GM04503 (cell line): Measurements from ENCODE around the gene BAG1.

Experiments
- DNase-seq: peaks from one replicate; pipeline ENCODE4 v3.0.0-alpha.2; 2012; ENCODE audit warnings: low read depth

The BAG1 gene

DNA sequence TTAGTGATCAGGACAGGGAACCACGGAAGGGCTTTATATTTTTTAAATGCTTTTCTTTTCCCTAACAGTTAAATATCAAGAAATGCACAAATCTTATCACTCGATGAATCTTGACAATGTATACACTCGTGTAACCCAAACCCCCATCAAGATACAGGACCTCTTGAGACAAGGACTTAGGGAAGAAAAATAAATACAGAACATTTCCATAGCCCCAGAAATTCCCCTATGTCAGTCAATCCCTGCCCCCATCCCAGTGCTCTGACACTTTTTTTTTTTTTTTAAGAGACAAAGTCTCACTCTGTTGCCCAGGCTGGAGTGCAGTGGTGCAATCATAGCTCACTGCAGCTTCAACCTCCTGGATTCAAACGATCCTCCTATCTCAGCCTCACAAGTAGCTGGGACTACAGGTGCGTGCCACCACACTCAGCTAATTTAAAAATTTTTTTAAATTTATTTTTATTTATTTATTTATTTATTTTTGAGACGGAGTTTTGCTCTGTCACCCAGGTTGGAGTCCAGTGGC is 21.8 kb downstream of the BAG1 start:
- no peak for DNase-seq

DNA sequence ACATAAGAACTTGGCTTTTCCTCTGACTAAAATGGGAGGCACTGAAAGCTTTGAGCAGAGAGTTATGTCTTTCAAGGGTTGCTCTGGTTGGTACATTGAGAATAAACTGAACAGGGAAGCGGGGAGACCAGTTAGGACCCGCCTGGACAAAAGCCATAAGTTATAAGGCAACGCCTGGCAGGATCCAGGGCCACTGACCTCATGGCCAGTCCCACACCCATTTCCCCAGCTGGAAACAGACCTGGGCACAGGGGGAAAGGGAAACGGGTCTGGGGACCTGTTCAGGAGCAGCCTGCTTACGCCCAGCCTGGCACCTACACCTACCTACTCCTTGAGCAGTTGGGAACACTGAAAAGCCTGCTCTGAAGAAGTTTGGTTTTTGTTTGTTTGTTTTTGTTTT is 23.2 kb downstream of the BAG1 start:
- DNase-seq = no peak

DNA sequence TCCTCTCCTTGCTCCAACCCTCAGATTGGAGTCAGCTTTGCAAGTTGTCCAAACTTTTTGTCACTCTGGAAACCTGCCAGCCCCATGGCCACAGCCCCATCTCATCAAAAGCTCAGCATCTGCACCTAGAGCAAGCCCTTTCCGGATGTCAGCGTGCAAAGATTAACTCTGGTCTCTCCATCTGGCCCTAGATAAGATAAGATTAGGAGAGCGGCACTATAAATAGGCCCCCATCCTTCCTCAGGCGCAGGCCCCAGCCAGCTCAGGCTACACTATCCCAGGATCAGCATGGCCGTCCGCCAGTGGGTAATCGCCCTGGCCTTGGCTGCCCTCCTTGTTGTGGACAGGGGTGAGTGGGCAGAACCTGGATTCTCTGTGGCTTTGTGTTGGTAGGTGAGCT is 24.6 kb downstream of the BAG1 start, which contains the start of gene SPINK4:
TSS of gene SPINK4 (plus strand) at position 247 of the 400 bp plus-strand sequence. CDS start at position 289, 42 bp downstream.
- no peak for DNase-seq

DNA sequence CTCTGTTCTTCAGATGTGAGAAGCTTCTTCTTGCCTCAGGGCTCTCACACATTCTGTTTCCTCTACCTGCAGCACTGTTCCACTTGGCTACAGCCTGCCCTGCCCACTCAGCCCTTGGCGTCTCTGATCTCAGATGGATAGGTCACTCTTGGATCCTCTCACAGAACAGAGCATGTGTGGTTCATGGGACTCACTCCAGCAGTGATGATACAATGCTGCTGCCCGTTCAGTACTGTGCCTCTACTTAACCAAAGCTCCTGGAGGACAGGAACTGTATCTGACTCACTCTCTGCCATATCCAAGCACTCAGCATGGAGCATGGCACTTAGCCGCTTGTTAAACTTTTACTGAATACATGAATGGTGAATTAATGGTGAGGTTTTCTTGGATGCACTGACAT is 27.9 kb downstream of the BAG1 start:
- DNase-seq = no peak

DNA sequence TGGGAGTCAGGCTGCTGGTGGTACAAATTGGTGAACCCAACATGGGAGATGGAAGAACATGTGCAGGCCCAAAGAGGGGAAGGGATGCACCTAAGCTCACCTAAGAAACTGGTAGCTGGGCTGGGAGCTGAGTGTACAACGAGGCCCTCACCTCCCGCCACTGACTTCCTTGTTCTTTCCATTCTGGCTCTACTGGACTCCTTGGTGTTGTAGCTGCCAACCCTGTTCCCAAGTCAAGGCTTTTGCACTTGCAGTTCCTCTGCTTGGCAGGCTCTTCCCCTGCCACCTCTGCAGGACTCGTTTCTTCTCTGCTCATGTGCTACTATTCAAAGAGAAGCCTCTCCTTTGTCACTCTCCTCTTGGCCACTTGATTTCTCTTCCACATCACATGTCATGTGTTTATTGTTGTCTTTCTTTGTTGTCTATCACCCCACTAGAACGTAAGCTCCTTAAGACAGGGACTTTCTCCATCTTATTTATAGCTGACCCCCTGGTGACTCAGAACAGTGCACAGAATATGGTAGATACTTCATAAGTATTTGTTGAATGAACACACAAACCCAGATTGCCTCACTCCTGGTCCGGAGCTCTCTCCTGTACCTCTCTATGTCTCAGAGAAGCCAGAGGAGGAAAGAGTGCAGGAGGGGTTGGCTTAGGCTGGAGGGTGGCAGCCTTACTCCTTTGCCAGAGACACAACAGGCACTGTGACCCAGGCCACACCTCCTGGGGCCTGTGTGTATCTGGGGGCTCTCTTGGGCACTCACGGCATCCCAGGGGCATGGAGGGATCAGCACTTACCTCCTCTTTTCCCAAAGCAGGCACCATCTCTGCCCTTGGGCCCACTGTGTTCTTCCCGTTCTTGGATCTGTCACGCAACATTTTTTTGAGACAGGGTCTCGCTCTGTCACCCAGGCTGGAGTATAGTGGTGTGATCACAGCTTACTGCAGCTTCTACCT is 29.7 kb downstream of the BAG1 start:
- DNase-seq = no peak

DNA sequence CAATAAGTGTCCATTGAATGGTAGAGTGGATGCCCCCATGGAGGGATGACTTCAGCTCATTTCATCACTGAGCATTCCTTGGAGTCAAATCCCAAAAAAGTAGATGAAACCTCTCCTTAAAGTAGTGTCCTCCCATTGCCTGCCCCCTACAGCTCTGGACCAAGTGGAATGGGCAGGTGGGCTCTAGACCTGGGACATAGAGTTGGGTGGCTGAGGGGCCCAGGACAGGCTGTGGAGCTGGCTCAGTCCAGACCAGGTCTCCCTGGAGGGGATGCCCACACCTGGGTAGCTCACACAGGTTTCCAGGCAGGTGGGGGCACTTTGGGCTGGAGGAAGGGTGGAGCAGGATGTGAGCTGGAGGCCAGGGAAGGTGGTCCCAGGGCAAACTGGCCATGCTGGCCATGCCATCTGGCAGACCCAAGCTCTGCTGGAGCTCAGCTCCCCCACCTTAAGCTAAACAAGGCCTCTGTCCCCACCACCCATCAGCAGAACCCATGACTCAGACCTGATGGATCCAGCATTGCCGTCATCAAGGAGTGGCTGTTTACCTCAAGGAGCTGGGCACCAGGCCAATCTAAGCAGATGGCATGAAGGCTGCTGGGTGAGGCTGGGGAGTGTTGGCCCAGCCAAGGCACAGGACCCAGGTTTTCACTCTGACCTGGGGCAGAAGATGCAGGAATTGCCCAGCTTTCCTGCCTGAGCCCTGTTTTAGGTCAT is 30.7 kb downstream of the BAG1 start:
- peak; percentile 53 for DNase-seq

DNA sequence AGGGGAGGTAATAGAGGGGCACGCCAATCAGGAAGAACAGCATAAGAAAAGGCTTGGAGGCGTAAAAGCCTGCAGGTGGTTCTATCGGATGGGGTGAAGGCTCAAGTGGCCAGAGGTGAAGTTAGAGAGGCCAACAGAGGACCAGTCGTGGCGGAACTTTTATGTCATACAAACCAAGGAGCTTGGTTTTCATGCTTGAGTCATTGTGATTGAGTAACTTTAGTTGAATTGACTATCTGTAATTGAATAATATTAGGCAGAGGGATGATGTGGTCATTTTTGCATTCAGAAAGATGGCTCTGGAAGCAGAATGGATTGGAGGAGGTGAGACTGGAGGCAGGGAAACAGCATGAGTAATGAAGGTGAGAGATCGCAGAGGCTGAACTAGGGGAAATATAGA is 31.7 kb downstream of the BAG1 start:
- DNase-seq = no peak

DNA sequence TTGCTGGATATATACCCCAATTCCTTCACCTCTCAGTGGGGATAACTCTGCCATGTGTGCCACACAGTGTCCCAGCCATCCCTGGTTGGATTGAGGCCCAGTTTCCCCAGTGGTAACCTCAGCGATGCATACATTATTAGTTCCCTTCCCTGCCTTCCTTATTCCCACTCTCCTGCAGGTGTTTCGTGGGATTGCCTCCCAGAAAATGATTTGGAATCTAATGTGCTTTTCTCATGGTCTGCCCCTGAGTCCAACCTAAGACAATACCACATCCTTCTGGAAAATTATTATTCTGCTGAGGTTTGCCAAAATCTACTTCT is 32.9 kb downstream of the BAG1 start:
- no peak for DNase-seq

DNA sequence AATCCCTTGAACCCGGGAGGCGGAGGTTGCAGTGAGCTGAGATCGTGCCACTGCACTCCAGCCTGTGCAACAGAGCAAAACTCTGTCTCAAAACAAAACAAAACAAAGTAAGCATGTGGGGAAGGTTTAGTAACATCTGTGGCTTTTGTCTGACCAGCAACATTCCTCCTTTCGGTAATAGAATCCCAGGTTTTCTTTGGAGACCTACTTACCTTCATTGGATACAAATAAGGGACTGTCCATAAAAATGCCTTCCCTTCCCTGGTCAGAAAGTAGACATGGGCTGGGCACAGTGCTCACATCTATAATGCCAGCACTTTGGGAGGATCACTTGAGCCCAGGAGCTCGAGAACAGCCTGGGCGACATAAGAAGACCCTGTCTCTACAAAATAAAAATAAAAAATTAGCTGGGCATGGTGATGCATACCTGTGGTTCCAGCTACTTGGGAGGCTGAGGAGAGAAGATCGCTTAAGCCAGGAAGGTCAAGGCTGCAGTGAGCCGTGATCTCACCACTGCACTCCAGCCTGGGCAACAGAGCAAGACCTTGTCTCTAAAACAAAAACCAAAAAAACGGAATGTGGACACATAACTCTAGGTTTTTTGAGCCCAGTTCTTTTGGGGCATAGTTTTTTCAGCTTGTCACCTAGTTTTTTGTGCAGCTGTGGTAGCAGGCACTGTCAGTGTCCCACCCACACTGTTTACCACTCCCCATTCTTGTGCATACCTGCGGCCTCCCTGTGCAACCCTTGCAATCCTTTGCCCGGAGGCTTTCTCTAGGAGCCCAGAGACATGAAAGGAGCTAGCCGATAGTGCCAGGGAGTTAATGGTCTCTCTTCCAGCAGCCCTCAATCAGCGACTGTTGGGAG is 33.5 kb downstream of the BAG1 start:
- DNase-seq = no peak

DNA sequence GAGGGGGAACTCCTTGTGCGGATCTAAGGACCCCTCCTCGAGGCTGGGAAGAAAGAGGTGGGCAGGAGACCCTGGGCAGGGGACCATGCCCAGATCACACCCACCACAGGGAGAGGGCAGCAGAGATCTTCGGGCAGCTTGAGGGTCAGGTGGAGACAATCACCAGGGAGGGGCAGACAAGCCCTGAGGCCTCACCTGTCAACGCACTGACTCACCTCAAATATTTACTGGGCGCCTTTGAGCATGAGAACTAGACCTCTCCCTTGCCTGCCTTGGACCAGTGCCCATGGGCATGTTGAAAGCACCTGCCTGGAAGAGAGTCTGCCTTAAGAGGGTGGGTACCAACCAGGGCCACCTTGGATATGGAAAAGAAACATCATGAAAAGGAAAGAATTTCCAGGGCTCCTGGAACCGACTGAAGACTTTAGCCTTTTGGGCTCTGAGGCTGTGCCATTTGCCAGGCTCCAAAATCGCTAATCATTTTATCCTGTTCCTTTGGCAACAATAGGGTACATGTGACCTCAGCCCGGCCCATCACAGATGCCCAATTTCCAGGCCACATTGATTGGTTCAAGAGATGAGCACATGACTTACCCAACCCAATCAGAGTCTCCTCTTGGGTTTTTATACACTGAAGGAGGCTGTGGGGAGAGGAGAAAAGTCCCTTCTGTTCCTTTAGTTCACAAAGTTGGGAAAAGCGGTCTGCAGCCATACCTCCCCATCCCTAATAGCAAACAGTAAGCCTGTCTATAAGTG is 35.0 kb downstream of the BAG1 start:
- DNase-seq = no peak

DNA sequence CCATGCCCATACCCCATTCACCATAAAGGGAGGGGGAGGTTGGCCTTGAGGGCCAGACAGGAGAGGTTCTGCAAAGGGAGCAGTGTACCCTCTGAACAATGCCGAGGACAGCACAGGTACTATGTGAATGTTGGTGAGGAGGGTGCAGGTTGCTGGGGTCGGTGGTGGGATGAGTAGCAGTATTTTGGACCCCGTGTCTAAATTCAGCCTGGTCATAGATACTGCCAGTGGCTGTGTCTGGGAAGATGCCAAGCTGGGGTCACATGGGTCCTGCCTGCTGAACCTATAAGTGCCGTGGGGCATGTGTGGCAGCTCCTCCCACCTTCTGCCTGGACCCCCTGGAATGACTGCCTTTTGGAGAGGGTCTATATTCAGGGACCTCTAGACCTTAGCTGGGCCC is 35.9 kb downstream of the BAG1 start:
- DNase-seq = no peak

DNA sequence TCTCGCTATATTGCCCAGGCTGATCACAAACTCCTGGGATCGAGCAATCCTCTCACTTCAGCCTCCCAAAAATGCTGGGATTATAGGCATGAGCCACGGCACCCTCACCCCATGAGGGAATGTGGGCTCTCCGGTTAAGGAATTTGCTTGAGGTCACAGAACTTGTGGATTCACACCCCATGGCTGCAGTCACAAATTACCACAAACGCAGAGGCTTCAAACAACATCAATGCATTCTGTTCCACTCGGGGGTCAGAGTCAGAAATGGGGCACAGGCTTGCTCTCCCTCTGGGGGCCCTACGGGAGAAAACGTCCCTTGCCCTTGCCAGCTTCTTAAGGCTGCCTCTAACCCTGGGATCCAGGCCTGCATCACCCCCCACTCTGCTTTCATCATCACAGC is 36.8 kb downstream of the BAG1 start:
- no peak for DNase-seq

DNA sequence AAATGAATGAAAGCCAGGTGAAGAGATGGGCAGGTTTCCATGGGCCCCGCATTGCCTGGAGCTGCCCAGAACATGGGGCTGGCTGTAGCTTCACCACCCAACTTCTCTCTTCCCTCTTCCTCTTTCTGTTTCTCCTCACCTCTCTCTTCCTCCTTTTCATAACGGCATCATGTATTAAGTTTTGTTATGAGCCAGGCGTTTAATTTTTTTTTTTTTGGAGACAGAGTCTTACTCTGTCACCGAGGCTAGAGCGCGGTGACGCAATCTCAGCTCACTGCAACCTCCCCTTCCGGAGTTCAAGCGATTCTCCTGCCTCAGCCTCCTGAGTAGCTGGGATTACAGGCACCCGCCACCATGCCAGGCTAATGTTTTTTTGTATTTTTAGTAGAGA is 37.5 kb downstream of the BAG1 start:
- no peak for DNase-seq

DNA sequence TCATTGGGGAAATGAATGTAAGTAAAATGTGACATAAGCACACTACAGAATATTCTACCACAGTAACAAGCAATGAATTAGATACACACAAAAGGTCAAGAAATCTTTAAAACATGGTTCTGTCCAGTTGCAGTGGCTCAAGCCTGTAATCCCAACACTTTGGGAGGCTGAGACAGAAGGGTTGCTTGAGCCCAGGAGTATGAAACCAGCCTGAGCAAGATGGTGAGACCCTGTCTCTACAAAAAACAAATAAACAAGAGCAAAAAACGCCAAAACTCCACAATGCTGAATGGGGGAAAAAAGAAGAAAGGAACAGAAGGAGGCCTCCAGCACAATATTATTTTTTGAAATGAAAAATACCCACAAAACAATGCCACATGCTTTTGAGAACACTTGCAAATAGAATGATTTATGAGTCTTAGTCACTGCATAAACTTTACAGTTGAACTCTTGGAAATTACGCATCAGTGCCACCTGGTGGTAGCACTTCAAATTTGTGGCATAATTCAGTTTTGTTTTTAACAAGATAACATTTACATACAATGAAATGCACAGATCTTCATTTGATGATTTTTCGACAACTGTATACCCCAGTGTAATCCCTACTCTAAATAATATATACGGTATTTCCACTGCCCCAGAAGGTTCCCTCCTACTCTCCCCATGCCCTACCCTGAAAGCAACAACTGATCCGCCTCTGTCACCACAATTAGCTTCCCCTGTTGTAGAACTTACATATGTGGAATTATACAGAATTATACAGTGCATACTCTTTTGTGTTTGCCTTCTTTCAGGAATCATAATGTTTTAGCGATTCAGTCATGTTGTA is 39.0 kb downstream of the BAG1 start:
- DNase-seq = no peak

DNA sequence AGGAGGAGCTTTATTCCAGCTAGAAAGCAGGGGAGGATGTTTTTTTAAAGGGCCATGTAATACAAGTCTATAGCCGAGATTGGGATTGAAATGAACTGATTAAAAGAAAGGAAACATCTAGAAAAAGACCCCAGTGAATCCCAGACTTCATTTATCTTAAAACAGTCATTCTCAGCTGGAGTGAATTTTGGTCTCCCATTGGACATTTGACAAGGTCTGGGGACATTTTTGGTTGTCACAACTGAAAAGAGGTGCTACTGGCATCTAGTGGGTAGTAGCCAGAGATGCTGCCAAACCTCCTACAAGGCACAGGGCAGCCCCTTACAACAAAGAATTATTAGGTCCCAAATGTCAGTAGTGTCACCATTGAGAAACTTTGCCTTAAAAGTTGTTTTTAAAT is 40.8 kb downstream of the BAG1 start:
- no peak for DNase-seq

DNA sequence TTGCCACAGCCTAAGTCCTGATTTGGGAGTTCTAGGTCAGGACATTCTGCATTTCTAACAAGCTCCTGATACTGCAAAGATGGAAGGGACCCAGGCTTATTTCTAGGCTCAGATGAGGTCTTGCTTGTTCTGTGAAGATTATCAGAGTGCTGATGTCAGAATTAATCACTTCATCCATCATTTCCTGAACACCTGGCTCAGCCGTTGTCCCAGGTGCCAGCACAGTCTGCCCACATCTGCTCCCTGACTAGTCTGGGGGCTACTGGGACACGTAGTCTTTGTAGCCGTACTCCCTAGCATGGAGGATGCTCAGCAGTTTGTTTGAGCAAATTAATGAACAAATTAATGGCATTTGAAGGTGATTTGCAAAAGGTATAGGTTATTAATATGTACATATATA is 42.5 kb downstream of the BAG1 start:
- no peak for DNase-seq

DNA sequence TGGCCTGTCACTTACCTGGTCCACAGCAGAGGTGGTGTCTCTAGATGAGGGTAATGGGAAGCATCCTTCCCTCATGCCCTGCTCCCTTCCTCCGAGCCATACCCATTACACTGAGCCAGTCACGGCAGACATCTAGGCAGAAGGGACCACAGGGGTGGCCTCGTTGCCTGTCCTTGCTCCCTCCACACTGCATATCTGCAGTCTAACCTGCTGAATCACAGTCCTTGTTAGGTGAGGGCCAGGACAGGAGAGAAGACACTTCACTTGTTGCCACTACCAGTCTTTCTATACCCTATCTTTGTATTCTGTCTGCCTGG is 43.0 kb downstream of the BAG1 start:
- DNase-seq = no peak

DNA sequence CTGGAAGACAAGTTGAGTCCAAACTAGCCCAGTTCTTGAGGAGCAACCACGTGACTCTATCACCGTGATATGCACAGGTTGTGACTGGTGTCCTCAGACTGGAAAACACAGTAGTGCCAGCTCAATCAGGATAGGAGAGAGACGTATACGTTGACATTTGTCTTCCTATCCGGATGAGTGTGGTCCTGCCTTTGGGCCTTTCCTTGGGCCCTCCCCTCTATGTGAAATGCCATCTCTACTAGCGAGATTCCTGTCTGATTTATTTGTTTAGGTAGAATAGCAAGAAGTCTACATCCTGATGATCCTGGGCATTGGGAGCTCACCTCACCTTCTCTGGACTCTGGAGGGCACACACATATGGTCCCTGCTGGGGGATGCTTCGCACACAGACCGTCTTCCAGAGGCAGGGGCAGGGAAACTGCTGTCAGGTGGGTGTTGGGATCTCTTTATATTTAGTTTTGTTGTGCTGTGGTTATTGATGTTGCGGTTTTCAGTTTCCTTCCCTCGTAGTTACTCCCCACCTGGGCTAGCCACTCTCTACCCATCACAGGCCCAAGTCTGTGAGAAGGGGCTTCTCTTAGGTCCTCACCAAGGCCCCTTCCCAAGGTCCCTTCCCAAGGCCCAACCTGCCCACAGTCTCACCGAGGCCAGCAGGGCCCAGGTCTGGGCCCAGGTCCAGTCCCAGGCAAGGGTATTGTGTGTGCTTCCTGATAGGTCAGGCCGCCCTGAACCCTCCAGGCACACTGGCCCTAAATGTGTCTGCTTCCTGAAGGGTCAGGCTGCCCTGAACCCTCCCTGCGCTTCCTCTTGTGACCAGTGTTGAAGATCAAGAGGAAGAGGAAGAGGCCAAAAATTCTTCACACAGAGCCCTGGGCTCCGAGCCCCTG is 43.6 kb downstream of the BAG1 start:
- no peak for DNase-seq

DNA sequence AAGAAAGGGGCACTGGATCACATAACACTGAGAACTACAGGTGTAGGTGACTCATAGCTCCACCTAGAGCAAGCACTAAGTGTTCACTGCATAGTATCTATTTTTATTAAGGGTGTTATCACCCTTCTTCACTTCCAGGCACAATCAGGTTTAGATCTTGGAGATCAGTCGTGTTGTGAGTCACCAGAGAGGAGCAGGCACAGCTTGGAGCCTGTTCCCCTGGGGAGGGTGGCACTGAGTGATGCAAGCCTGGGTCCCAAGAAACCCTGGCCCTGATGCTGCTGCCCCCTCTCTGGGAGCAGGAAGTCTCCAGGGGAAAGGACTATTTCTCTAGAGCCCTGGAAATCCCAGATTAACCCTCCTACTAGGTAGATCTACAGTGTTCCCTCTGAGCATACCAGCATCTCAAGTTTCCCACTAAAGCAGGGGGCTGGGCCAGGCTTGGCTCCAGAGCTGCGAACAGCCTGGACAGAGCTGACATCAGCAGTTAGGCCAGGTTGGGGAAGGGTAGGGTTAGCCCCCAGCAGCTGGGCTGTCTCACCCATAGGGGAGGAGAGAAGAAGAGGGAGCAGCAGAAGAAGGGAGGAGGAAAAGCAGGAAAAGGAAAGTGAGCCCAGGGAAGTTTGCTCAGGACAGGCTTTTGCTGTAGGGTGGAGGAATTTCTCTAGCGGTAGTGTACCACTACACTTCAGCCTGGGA is 52.7 kb downstream of the BAG1 start:
- no peak for DNase-seq
